IMR-90 (cell line): ENCODE measurements around the gene CPEB3. TPM values are rescaled to one million over a fixed set of nuclear protein-coding genes. Genes with fewer than 3 reads are reported as not detected.
A peak's percentile ranks its signal among the peaks of the same experiment; 100 is the strongest.

Experiments used
- ATAC-seq: fragments of 200-7000 bp; cut with Tn5 transposase; 2 replicates; pipeline ENCODE4 v1.9.1; 2020; ENCODE audit warnings: low read depth, mild to moderate bottlenecking, moderate library complexity
- BruUV-seq: library from RNA; stranded (reverse); fragments of 400-500 nt; replicated peaks from 2 replicates; lab custom pipeline; 2021; lab: Mats Ljungman, UMichigan
- CTCF ChIA-PET: fragments of 300-600 bp; formaldehyde crosslinking; extraction: SDS; loops from one replicate; lab custom pipeline; 2021; ENCODE audit warnings: antibody characterized with exemption; lab: Yijun Ruan, JAX
- POLR2A ChIA-PET: fragments of 300-600 bp; sonication (Branson Sonifier 250); formaldehyde crosslinking; loops from one replicate; lab custom pipeline; 2022; ENCODE audit warnings: antibody characterized with exemption; ENCODE audit not compliant: unreplicated experiment; lab: Charles Lee
- DNase-seq: peaks from one replicate; pipeline ENCODE4 v3.0.0; 2013
- H2AFZ ChIP-seq: replicated peaks from 2 replicates; pipeline ENCODE3; 2013; ENCODE audit warnings: low read length, mild to moderate bottlenecking; ENCODE audit not compliant: poor library complexity
- H2AK5ac ChIP-seq: 2 replicates; pipeline ENCODE4 v1.6.1; 2013; ENCODE audit warnings: low read depth, low read length, inconsistent platforms
- H2AK9ac ChIP-seq: replicated peaks from 2 replicates; pipeline ENCODE3; 2013; ENCODE audit warnings: mild to moderate bottlenecking, low read depth, low read length, moderate library complexity; ENCODE audit not compliant: poor library complexity
- H2BK120ac ChIP-seq: 2 replicates; pipeline ENCODE4 v1.6.1; 2013; ENCODE audit warnings: low read depth, low read length, inconsistent platforms
- H2BK15ac ChIP-seq: 3 replicates; pipeline ENCODE4 v1.6.1; 2013; ENCODE audit warnings: low read depth, low read length, inconsistent platforms
- H2BK20ac ChIP-seq: 2 replicates; pipeline ENCODE4 v1.6.1; 2013; ENCODE audit warnings: low read depth, mild to moderate bottlenecking, inconsistent platforms, low read length, moderate library complexity
- H2BK5ac ChIP-seq: 2 replicates; pipeline ENCODE4 v1.6.1; 2013; ENCODE audit warnings: mild to moderate bottlenecking, low read depth, low read length, inconsistent platforms; ENCODE audit not compliant: poor library complexity, severe bottlenecking
- H3K14ac ChIP-seq: replicated peaks from 2 replicates; pipeline ENCODE4 v1.6.1; 2013; ENCODE audit warnings: low read depth, low read length, inconsistent platforms
- H3K18ac ChIP-seq: 2 replicates; pipeline ENCODE4 v1.6.1; 2013; ENCODE audit warnings: low read depth, low read length, control low read depth
- H3K23ac ChIP-seq: 2 replicates; pipeline ENCODE4 v1.6.1; 2013; ENCODE audit warnings: low read depth, low read length, inconsistent platforms
- H3K27ac ChIP-seq: 2 replicates; pipeline ENCODE4 v1.5.1; 2013; ENCODE audit warnings: mild to moderate bottlenecking, control low read depth, low read length; ENCODE audit not compliant: insufficient read depth
- H3K27me3 ChIP-seq: 2 replicates; pipeline ENCODE4 v1.6.1; 2013; ENCODE audit warnings: low read length; ENCODE audit not compliant: control insufficient read depth, insufficient read depth
- H3K36me3 ChIP-seq: 2 replicates; pipeline ENCODE4 v1.6.1; 2013; ENCODE audit warnings: low read length, mixed read lengths; ENCODE audit not compliant: control insufficient read depth, insufficient read depth
- H3K4ac ChIP-seq: 2 replicates; pipeline ENCODE4 v1.6.1; 2013; ENCODE audit warnings: low read depth, low read length, inconsistent platforms
- H3K4me1 ChIP-seq: 2 replicates; pipeline ENCODE4 v1.6.1; 2013; ENCODE audit warnings: low read length, mixed read lengths; ENCODE audit not compliant: control insufficient read depth, insufficient read depth
- H3K4me2 ChIP-seq: 2 replicates; pipeline ENCODE4 v1.6.1; 2013; ENCODE audit warnings: low read depth, mild to moderate bottlenecking, control low read depth, low read length, moderate library complexity
- H3K4me3 ChIP-seq: 2 replicates; pipeline ENCODE4 v1.5.1; 2013; ENCODE audit warnings: low read depth, mild to moderate bottlenecking, control low read depth, low read length, moderate library complexity; ENCODE audit not compliant: insufficient read depth
- H3K56ac ChIP-seq: 2 replicates; pipeline ENCODE4 v1.6.1; 2013; ENCODE audit warnings: low read length, inconsistent platforms; ENCODE audit not compliant: insufficient read depth; ENCODE audit errors: extremely low read depth
- H3K79me1 ChIP-seq, 2 experiments: 2 replicates each; pipeline ENCODE4 v1.6.1; 2013; ENCODE audit warnings: low read length in 2 of 2, inconsistent platforms in 1 of 2, low read depth in 1 of 2
- H3K9ac ChIP-seq: 2 replicates; pipeline ENCODE4 v1.6.1; 2013; ENCODE audit warnings: low read depth, low read length, control low read depth
- H3K9me1 ChIP-seq: 2 replicates; pipeline ENCODE4 v1.6.1; 2013; ENCODE audit warnings: low read length, inconsistent platforms; ENCODE audit not compliant: insufficient read depth
- H3K9me3 ChIP-seq: 2 replicates; pipeline ENCODE4 v1.6.1; 2013; ENCODE audit warnings: low read length; ENCODE audit not compliant: control insufficient read depth, insufficient read depth
- H4K20me1 ChIP-seq: 2 replicates; pipeline ENCODE4 v1.6.1; 2013; ENCODE audit warnings: low read length, inconsistent platforms; ENCODE audit not compliant: insufficient read depth
- H4K5ac ChIP-seq: 2 replicates; pipeline ENCODE4 v1.6.1; 2013; ENCODE audit warnings: mild to moderate bottlenecking, low read depth, low read length, control low read depth
- H4K8ac ChIP-seq, 2 experiments: 2 replicates each; pipeline ENCODE4 v1.6.1; 2013; ENCODE audit warnings: low read depth in 2 of 2, low read length in 2 of 2, control low read depth in 1 of 2, inconsistent platforms in 1 of 2
- H4K91ac ChIP-seq: 2 replicates; pipeline ENCODE4 v1.6.1; 2013; ENCODE audit warnings: low read depth, low read length, inconsistent platforms; ENCODE audit not compliant: insufficient read depth
- BHLHE40 ChIP-seq: fragments of 150-350 bp; IDR thresholded peaks from 2 replicates; pipeline ENCODE4 v1.6.1; 2016; ENCODE audit warnings: mild to moderate bottlenecking, low read depth, low read length
- CEBPB ChIP-seq: IDR thresholded peaks from 2 replicates; pipeline ENCODE4 v1.6.1; 2012; ENCODE audit warnings: low read depth, low read length, improper control_type of control experiment
- CHD1 ChIP-seq: IDR thresholded peaks from 2 replicates; pipeline ENCODE4 v1.6.1; 2012; ENCODE audit warnings: low read depth, low read length, improper control_type of control experiment
- FOS ChIP-seq: fragments of 150-350 bp; IDR thresholded peaks from 2 replicates; pipeline ENCODE4 v1.6.1; 2016; ENCODE audit warnings: low read depth, low read length
- MAFK ChIP-seq: IDR thresholded peaks from 2 replicates; pipeline ENCODE4 v1.6.1; 2012; ENCODE audit warnings: low read depth, low read length, improper control_type of control experiment
- MAZ ChIP-seq: IDR thresholded peaks from 2 replicates; pipeline ENCODE4 v1.6.1; 2012; ENCODE audit warnings: low read depth, mild to moderate bottlenecking, low read length, improper control_type of control experiment, moderate library complexity, borderline replicate concordance
- MXI1 ChIP-seq: IDR thresholded peaks from 2 replicates; pipeline ENCODE4 v1.6.1; 2012; ENCODE audit warnings: low read depth, mild to moderate bottlenecking, low read length, moderate library complexity, borderline replicate concordance
- NFE2L2 ChIP-seq: fragments of 150-350 bp; IDR thresholded peaks from 2 replicates; pipeline ENCODE4 v1.6.1; 2016; ENCODE audit warnings: low read depth, mild to moderate bottlenecking, low read length
- POLR2A ChIP-seq: IDR thresholded peaks from 2 replicates; pipeline ENCODE4 v1.6.1; 2012; ENCODE audit warnings: mild to moderate bottlenecking, low read depth, low read length
- RAD21 ChIP-seq: IDR thresholded peaks from 2 replicates; pipeline ENCODE4 v1.6.1; 2012; ENCODE audit warnings: low read length, improper control_type of control experiment
- RCOR1 ChIP-seq: IDR thresholded peaks from 2 replicates; pipeline ENCODE4 v1.6.1; 2012; ENCODE audit warnings: mild to moderate bottlenecking, low read length, improper control_type of control experiment; ENCODE audit not compliant: insufficient replicate concordance
- RFX5 ChIP-seq: IDR thresholded peaks from 2 replicates; pipeline ENCODE4 v1.8.0; 2012; ENCODE audit warnings: low read depth, mild to moderate bottlenecking, low read length, moderate library complexity
- SMC3 ChIP-seq: fragments of 150-350 bp; IDR thresholded peaks from 2 replicates; pipeline ENCODE4 v1.6.1; 2016; ENCODE audit warnings: low read depth, mild to moderate bottlenecking, antibody characterized with exemption, low read length, moderate library complexity
- WGBS, 2 experiments: methylation state at CpG; one replicate each; pipeline versions ENCODE4 v1.1.5 to v1.1.7; 2013; ENCODE audit warnings: missing lambda C conversion rate in 2 of 2; ENCODE audit not compliant: insufficient read length in 1 of 2; ENCODE audit errors: extremely low coverage in 2 of 2; 5-methylcytosine and 5-hydroxymethylcytosine counted together
- dilution Hi-C: fragments of 300-500 bp; cut with HindIII; formaldehyde crosslinking; loops from one replicate; pipeline ENCODE4 v1.14.3; 2018; ENCODE audit warnings: low sequenced_read_pairs; ENCODE audit not compliant: unreplicated experiment
- in situ Hi-C: fragments of 300-500 bp; cut with MboI; formaldehyde crosslinking; loops from 3 replicates; pipeline ENCODE4 v1.14.3; 2019; ENCODE audit warnings: low sequenced_read_pairs, inconsistent platforms, mixed read lengths
- intact Hi-C: fragments of 100-400 bp; cut with micrococcal nuclease; formaldehyde crosslinking; loops from 2 replicates; pipeline ENCODE4 v1.10.0; 2022
- polyA plus RNA-seq, 3 experiments: library from polyadenylated mRNA; depleted of rRNA; stranded (reverse); fragments of >200 nt; gene quantifications; 2 replicates each; pipeline ENCODE4 v1.2.3, GENCODE V29; 2012; ENCODE audit warnings: low replicate concordance in 1 of 3
- total RNA-seq: library from RNA; depleted of rRNA; stranded (reverse); fragments of >200 nt; gene quantifications from 2 replicates; pipeline ENCODE4 v1.2.3, GENCODE V29; 2012
- TF ChIP-seq, protein P1 (sequence below): fragments of 150-350 bp; IDR thresholded peaks from 2 replicates; pipeline ENCODE4 v1.6.1; 2016; ENCODE audit warnings: low read depth, mild to moderate bottlenecking, low read length, moderate library complexity, borderline replicate concordance
- TF ChIP-seq, protein P2 (sequence below): conservative IDR thresholded peaks from 2 replicates; pipeline ENCODE4 v1.5.1; 2012; ENCODE audit warnings: mild to moderate bottlenecking, low read depth, low read length, improper control_type of control experiment
- TF ChIP-seq, protein P3 (sequence below): fragments of 150-350 bp; IDR thresholded peaks from 2 replicates; pipeline ENCODE4 v1.6.1; 2017; ENCODE audit warnings: mild to moderate bottlenecking, antibody characterized with exemption, low read length, low read depth

CPEB3 gene
- total and polyA plus RNA-seq, 2 of the 4 experiments (the other 2 are of a cell fraction) = 0.18 to 0.36 TPM

- Histone ChIP-seq H4K20me1 (no peaks in the 10 kb centered on the region), H2BK20ac (no peak overlapping the region), H3K79me1 (no peaks in the 10 kb centered on the region; a peak in 1 of 4 replicates), H3K27me3 (no peaks in the 10 kb centered on the region), H3K27ac (no peak overlapping the region), H4K8ac (no peak overlapping the region), H3K4me3 (no peak overlapping the region), H3K14ac (no peak overlapping the region), H3K4ac (no peak overlapping the region), H3K9ac (no peak overlapping the region), H2BK5ac (no peak overlapping the region), H2AFZ (no peak overlapping the region), H3K9me3 (no peaks in the 10 kb centered on the region), H3K4me2 (no peak overlapping the region), H3K4me1 (no peaks in the 10 kb centered on the region), H2BK120ac (no peak overlapping the region), H3K36me3 (no peaks in the 10 kb centered on the region), H2AK9ac (no peak overlapping the region), H3K56ac (no peak overlapping the region), H3K23ac (no peak overlapping the region), H4K5ac (no peak overlapping the region), H3K9me1 (no peaks in the 10 kb centered on the region), H3K18ac (no peak overlapping the region), H2BK15ac (no peak overlapping the region), H2AK5ac (no peak overlapping the region), H4K91ac (no peak overlapping the region)
- dilution Hi-C loops = no loop called here
- ChIA-PET POLR2A (no interaction called here), CTCF (interaction anchor here (1.0 kb wide), 1 partner anchor 130 kb away, joined by 4 read pairs; no protein-coding TSS in a partner anchor)
- DNase-seq = peak; percentile 27
- intact Hi-C loops = no loop called here
- no TSS peak for BruUV-seq
- no peak; the same call in 1 of the 2 replicates for ATAC-seq
- in situ Hi-C loops = no loop called here
- no CpG with 5 or more reads among the region's 3 CpGs for WGBS, 2 experiments
- TF ChIP-seq MXI1 (no peak), NFE2L2 (no peak), SMC3 (no peak), MAFK (no peak), FOS (no peak), RCOR1 (no peak), CHD1 (no peak), RFX5 (no peak), POLR2A (no peak), MAZ (no peak), CEBPB (no peak), BHLHE40 (no peak), RAD21 (no peak)
- TF ChIP-seq, protein P1, sequence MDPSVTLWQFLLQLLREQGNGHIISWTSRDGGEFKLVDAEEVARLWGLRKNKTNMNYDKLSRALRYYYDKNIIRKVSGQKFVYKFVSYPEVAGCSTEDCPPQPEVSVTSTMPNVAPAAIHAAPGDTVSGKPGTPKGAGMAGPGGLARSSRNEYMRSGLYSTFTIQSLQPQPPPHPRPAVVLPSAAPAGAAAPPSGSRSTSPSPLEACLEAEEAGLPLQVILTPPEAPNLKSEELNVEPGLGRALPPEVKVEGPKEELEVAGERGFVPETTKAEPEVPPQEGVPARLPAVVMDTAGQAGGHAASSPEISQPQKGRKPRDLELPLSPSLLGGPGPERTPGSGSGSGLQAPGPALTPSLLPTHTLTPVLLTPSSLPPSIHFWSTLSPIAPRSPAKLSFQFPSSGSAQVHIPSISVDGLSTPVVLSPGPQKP = no peak
- TF ChIP-seq, protein P2, sequence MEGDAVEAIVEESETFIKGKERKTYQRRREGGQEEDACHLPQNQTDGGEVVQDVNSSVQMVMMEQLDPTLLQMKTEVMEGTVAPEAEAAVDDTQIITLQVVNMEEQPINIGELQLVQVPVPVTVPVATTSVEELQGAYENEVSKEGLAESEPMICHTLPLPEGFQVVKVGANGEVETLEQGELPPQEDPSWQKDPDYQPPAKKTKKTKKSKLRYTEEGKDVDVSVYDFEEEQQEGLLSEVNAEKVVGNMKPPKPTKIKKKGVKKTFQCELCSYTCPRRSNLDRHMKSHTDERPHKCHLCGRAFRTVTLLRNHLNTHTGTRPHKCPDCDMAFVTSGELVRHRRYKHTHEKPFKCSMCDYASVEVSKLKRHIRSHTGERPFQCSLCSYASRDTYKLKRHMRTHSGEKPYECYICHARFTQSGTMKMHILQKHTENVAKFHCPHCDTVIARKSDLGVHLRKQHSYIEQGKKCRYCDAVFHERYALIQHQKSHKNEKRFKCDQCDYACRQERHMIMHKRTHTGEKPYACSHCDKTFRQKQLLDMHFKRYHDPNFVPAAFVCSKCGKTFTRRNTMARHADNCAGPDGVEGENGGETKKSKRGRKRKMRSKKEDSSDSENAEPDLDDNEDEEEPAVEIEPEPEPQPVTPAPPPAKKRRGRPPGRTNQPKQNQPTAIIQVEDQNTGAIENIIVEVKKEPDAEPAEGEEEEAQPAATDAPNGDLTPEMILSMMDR = no peak
- TF ChIP-seq, protein P3, sequence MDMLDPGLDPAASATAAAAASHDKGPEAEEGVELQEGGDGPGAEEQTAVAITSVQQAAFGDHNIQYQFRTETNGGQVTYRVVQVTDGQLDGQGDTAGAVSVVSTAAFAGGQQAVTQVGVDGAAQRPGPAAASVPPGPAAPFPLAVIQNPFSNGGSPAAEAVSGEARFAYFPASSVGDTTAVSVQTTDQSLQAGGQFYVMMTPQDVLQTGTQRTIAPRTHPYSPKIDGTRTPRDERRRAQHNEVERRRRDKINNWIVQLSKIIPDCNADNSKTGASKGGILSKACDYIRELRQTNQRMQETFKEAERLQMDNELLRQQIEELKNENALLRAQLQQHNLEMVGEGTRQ = no peak
Observed at GRCh38 chr10:92208736-92209135, 82.1 kb downstream of the CPEB3 start.
